Measurements from ENCODE around the gene CLSTN2.

DNA sequence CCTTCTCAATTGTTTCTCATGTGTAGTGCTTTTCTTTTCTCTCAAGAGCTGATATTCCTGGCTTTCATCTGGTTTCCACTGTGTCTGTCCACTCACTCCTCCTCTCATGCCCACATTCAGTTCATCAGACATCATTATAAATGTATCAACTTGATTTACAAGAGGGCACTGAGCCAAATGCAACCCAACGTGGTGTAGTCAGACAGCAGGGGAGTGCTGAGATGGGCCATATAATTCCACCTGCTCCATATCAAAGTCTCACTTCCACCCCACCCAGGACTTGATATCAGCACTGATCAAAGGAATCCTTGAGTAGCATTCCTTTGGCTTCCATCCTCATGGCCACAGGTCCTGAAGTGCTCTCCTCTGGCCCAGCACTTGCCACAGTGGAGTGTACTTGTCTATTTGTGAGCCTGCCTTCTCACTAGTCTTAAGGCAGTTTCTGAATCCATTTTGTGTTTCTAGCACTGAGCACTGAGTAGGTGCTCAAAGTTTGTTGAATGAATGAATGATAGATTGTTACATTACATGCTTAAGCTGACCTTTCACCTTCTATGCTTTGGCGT, 252.8 kb downstream of the CLSTN2 start:
- TF ChIP-seq, protein P1, sequence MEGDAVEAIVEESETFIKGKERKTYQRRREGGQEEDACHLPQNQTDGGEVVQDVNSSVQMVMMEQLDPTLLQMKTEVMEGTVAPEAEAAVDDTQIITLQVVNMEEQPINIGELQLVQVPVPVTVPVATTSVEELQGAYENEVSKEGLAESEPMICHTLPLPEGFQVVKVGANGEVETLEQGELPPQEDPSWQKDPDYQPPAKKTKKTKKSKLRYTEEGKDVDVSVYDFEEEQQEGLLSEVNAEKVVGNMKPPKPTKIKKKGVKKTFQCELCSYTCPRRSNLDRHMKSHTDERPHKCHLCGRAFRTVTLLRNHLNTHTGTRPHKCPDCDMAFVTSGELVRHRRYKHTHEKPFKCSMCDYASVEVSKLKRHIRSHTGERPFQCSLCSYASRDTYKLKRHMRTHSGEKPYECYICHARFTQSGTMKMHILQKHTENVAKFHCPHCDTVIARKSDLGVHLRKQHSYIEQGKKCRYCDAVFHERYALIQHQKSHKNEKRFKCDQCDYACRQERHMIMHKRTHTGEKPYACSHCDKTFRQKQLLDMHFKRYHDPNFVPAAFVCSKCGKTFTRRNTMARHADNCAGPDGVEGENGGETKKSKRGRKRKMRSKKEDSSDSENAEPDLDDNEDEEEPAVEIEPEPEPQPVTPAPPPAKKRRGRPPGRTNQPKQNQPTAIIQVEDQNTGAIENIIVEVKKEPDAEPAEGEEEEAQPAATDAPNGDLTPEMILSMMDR (IDR thresholded peaks at IDR 0.05; ENCODE audit: poor library complexity), result no peak
- no peak for TF ChIP-seq EZH2 (IDR thresholded peaks at IDR 0.05; ENCODE audit: borderline replicate concordance)

All from hepatocyte (in vitro differentiated cells).